ENCODE results near the gene DCUN1D5.

The DCUN1D5 gene

DNA sequence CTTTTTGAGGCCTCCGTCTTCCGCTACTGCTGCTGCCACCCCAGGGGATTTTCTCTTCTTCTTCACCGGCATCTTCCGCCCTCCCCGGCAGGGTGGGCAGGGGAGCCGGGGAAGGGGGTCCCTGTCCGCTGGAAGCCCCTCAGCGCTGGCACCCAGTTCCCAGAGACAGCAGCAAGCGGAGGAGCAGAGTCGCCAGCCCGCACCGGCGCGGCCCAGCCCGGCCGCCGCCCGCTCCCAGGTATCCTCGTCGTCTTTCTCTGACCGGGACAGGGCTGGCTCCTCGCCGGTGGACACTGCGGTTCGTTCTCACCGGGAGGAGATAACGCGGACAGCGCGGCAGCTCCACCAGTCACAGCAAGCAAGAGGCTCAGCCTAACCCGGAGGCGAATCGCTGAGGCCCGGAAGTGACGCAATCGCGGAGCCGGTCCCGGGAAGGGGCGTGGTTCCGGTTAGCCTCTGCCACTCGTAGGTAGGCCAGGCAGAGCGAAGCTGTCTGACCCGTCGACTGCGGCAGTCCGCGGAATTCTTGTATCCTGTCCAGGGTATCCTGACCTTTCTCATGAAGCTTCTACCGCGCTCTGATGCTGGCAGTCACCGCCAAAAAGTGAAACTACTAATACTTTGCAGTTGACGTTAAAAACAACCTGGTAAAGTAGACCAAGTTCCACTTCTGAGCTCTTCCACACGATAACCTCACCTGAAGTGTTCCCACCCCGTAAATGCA lies at the start of gene DCUN1D5:
TSS of gene DCUN1D5 (minus strand) at position 360 of the 724 bp plus-strand sequence. CDS start at position 72, 288 bp downstream.
- peak; percentile 88 for DNase-seq (ENCODE audit: low read depth, low spot score)

DNA sequence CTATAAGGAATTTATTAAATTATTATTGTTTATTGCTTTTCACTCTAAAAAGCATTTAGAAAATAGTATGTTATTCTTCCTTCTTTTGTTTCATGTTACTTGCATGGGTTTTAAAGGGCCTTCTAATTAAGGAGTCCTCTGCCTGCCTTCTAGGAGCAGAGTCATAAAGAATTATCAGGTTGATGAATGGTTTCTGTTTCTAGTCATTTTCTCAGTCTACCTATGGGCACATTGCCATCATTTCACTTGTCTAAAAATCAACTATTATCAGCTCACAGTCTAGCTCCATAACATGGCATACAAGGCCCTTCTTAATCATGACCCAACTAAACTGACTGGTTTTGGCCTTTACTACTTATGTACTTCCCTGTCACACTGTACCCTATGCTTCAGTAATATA lies 33.5 kb upstream of the DCUN1D5 start:
- DNase-seq (ENCODE audit: low read depth, low spot score) = no peak

DNA sequence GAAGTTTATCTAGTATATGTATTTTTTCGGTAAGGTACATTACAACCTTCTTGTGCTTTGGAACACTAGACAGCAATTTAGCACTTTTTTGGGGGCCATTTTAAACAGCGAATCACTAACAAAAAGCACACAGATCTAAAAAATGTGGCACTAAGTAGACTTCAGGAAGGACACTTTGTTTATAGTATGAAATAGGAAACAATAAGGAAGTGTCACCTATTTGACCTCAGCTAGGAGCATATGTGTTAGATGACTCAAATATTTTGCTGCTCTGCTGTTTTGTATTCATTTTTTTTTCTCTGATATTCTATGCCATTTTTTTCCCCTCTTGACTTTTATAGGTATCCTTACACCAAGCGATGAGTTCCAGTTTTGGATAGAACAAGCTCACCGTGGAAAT lies 22.9 kb upstream of the DCUN1D5 start:
- no peak for DNase-seq (ENCODE audit: low read depth, low spot score)

DNA sequence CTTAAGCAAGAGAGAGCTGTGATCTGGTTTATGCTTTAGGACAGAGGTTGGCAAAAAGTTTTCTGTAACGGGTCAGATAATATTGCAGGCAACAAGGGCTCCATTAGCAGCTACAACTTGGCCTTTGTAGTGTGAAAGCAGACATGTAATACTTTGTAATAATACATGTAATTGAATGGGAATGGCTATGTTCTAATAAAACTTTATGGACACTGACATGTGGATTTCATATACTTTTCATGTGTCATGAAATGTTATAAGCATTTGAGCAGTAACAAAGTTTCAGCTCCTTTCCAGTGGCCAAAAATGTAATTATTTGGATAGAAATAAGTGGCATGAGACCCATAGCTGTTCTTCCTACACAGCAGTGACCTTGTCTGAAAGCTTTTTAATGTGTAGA lies 20.4 kb upstream of the DCUN1D5 start:
- DNase-seq (ENCODE audit: low read depth, low spot score) = no peak

DNA sequence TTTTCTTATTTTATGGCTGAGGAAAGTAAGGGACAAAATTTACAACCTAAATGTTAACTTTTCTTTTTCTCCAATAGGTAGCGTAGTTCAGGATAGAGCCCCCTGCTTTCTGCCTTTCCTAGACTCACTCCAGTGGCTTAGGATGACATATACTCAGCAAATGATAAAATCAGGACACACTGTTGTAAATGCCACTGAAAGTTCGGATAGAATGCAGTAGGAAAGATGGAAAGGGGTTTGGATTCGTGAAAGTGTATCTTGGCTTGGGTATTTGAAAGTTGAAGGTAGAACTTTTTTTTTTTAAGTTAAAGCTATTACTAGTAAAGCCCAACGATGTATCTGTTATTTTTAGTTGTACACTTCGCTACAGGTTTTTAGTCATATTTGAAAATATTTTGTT lies 19.4 kb upstream of the DCUN1D5 start:
- no peak for DNase-seq (ENCODE audit: low read depth, low spot score)

DNA sequence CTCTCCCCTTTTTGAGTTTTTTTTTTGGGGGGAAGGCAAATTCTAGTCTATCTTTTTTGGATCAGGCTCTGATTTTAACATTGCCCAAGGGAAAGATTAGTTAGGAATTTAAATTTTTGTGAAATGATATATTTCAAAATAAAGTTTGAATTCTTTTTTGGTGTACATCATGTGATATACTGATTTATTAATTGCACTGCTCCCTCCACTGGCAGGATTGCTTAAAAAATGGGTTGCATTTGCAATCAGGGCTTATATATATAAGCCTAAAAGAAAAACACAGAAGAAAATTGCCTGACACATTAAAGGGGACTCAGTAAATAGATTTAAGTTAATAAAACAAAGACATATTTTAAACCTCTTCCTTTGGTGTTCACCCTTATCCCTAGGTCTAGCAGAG lies 18.4 kb upstream of the DCUN1D5 start:
- no peak for DNase-seq (ENCODE audit: low read depth, low spot score)

GRCh38 chr11:103109818-103110388 lies 17.9 kb upstream of the DCUN1D5 start:
- DNase-seq (ENCODE audit: low read depth, low spot score) = no peak

DNA sequence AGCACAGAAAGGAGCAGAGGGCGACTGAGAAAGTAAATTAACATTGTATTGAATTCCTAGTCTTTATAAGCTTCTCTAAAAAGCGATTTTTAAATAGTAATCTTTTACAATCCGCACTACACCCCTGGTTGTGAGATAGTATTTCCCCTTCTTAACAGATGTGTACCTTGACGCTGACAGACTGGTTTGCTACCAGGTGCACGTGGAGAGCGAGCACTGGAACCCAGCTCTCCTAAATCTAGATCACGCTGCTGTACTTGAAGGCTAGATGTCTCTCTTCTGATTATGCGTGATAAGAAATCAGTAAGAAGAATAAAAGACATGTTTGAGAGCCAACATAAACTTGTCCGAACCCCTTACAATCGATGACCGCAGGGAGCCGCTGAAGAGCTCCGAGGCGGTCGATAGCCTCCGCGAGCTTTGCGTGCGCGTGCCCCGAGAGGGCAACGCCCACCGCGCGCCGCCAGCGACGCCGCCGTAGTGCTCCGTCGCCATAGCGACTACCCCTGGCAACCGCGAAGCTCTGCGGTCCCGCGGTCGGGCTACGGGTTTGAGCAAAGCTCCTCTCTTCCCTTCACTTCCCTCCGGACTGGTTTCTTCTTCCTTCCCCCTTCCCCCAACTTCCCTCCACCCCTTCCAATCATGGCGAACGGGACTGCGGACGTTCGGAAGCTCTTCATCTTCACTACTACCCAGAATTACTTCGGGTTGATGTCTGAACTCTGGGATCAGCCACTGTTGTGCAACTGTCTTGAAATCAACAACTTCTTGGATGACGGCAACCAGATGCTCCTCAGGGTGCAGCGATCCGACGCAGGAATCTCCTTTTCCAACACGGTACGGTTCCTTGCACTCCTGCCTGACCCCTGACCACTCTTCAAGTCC lies 17.2 kb upstream of the DCUN1D5 start, which contains the start of gene DYNC2H1:
TSS of gene DYNC2H1 (plus strand) at position 494 of the 885 bp plus-strand sequence. CDS start at position 643, 149 bp downstream.
- DNase-seq (ENCODE audit: low read depth, low spot score) = peak; percentile 80

- DNase-seq (ENCODE audit: low read depth, low spot score) = no peak
Measured at GRCh38 chr11:103097279-103097678, 5.3 kb upstream of the DCUN1D5 start.

- no peak for DNase-seq (ENCODE audit: low read depth, low spot score)
Measured at GRCh38 chr11:103091064-103091800, 728 bp downstream of the DCUN1D5 start.

DNA sequence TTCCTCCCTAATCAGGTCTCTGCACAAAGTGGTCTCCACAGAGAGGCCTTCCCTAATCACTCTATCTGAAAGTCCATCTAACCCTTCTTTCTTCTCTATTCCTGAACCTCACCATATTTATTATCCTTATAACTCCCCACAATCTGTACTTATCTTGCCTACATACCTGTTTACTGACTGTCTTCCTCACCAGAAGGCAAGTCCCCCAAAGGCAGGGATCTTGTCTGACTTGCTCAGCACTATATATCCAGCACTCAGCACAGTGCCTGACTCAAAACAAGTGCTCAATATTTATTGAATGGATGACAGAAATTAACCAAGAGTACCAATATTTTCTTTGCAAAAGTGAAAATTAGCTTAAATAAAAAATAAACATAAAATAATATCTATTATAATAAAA lies 5.5 kb downstream of the DCUN1D5 start:
- no peak for DNase-seq (ENCODE audit: low read depth, low spot score)

- DNase-seq (ENCODE audit: low read depth, low spot score) = no peak
Measured at GRCh38 chr11:103085758-103086365, 6.1 kb downstream of the DCUN1D5 start.

- no peak for DNase-seq (ENCODE audit: low read depth, low spot score)
Measured at GRCh38 chr11:103079833-103080232, 12.1 kb downstream of the DCUN1D5 start.

DNA sequence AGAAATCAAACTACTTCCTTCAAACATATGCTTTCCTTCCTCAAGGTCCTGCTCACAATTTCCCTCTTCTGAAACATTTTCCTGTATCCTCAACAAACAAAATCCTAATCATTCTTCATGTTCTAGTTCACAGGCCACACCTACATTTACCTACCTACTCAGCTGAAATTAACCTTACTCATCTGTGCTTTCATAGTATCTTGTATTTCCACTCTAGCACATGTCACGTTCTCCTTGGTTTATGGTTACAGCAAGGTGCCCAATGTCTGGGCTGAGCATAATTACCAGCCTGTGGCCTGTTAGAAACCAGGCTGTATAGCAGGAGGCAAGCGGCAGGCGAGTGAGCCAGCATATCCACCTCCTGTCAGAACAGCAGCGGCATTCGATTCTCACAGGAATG lies 13.2 kb downstream of the DCUN1D5 start:
- DNase-seq (ENCODE audit: low read depth, low spot score) = no peak

GRCh38 chr11:103077554-103077953 lies 14.4 kb downstream of the DCUN1D5 start:
- no peak for DNase-seq (ENCODE audit: low read depth, low spot score)

- no peak for DNase-seq (ENCODE audit: low read depth, low spot score)
Measured at GRCh38 chr11:103076361-103076760, 15.6 kb downstream of the DCUN1D5 start.

GRCh38 chr11:103071008-103071407 lies 21.0 kb downstream of the DCUN1D5 start:
- no peak for DNase-seq (ENCODE audit: low read depth, low spot score)

DNA sequence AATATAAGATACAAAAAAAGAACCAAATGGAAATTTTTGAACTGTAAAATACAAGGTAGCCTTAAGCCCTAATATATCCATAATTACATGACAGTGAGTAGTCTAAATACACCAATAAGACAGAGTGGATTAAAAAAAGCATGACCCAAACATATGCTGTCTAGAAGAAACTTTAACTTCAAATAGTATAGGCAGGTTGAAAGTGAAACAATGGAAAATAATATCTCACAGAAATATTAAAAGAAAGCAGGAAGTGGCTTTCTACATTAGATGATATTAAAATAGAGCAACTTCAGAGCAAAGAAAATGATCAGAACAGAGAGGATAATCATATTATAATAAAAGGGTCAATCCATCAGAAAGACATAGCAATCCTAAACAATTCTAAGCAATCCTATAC lies 21.8 kb downstream of the DCUN1D5 start:
- DNase-seq (ENCODE audit: low read depth, low spot score) = no peak

- DNase-seq (ENCODE audit: low read depth, low spot score) = no peak
Measured at GRCh38 chr11:103069367-103069766, 22.6 kb downstream of the DCUN1D5 start.

DNA sequence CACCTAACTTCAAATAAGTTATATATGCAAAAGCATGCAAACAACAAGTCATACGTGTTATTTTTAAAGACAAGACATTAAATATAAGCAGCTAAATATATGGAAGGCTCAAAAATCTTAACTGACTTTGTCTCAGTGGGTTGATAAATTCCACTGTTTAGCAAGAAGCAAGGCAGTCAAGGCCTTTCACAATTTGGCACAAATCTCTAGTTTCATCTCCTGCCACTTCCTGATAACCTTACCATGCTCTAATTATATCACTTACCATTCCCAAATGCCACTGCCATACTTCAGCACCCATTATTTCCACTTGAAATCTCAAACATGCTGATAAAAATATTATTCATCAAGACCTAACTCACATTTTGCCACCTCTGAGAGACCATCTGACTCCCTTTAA lies 24.8 kb downstream of the DCUN1D5 start:
- DNase-seq (ENCODE audit: low read depth, low spot score) = no peak

- DNase-seq (ENCODE audit: low read depth, low spot score) = no peak
Measured at GRCh38 chr11:103061656-103062055, 30.3 kb downstream of the DCUN1D5 start.
